K562 (cell line): ENCODE data around the gene PIKFYVE. TPM values are rescaled to one million over a fixed set of nuclear protein-coding genes. Genes with fewer than 3 reads are reported as not detected.

Source experiments
- CEBPB ChIP-seq: fragments of 450-650 bp; IDR thresholded peaks from 2 replicates; pipeline ENCODE4 v1.6.1; 2016; ENCODE audit warnings: missing genetic modification characterization, missing compliant biosample characterization
- CHD4 ChIP-seq: fragments of 200-600 bp; sonication (generic); IDR thresholded peaks from 3 replicates; pipeline ENCODE4 v1.6.1; 2012; ENCODE audit warnings: low read depth, mild to moderate bottlenecking, mixed read lengths, low read length, inconsistent platforms; ENCODE audit not compliant: insufficient read depth, insufficient replicate concordance, poor library complexity, severe bottlenecking
- FOXP1 ChIP-seq: sonication (generic); formaldehyde crosslinking; IDR thresholded peaks from 2 replicates; pipeline ENCODE4 v1.8.0; 2022; ENCODE audit warnings: mild to moderate bottlenecking, missing genetic modification reagents
- MAFK ChIP-seq: IDR thresholded peaks from 2 replicates; pipeline ENCODE4 v1.6.1; 2011; ENCODE audit warnings: low read length, improper control_type of control experiment
- NR1H2 ChIP-seq: sonication (generic); formaldehyde crosslinking; IDR thresholded peaks from 2 replicates; pipeline ENCODE4 v1.4.0; 2020; ENCODE audit warnings: mild to moderate bottlenecking, missing genetic modification reagents
- PHTF2 ChIP-seq: fragments of 250-450 bp; sonication (Bioruptor Pico); IDR thresholded peaks from 2 replicates; pipeline ENCODE4 v1.5.0; 2021; ENCODE audit warnings: mild to moderate bottlenecking
- PML ChIP-seq: IDR thresholded peaks from 2 replicates; pipeline ENCODE4 v1.6.1; 2012; ENCODE audit warnings: low read length, inconsistent platforms
- POLR2G ChIP-seq: fragments of 200-400 bp; formaldehyde crosslinking; IDR thresholded peaks from 2 replicates; pipeline ENCODE4 v1.6.1; 2017; ENCODE audit warnings: low read depth, mild to moderate bottlenecking, antibody characterized with exemption, low read length, moderate library complexity
- PTRF ChIP-seq: fragments of 450-650 bp; IDR thresholded peaks from 2 replicates; pipeline ENCODE4 v1.6.1; 2016; ENCODE audit warnings: mild to moderate bottlenecking, missing genetic modification characterization, missing compliant biosample characterization
- SMAD4 ChIP-seq: fragments of 250-450 bp; sonication (Bioruptor Pico); conservative IDR thresholded peaks from 2 replicates; pipeline ENCODE4 v1.8.0; 2021; ENCODE audit warnings: inconsistent platforms, mild to moderate bottlenecking, moderate library complexity
- SRSF7 ChIP-seq: fragments of 200-400 bp; formaldehyde crosslinking; optimal IDR thresholded peaks from 2 replicates; pipeline ENCODE3; 2017; ENCODE audit warnings: mild to moderate bottlenecking, low read depth, low read length
- SRSF9 ChIP-seq: fragments of 200-400 bp; formaldehyde crosslinking; IDR thresholded peaks from 2 replicates; pipeline ENCODE4 v1.6.1; 2017; ENCODE audit warnings: low read depth, low read length, borderline replicate concordance
- SUPT5H ChIP-seq: fragments of 450-650 bp; IDR thresholded peaks from 2 replicates; pipeline ENCODE4 v1.6.1; 2016
- XRCC5 ChIP-seq: fragments of 200-400 bp; formaldehyde crosslinking; IDR thresholded peaks from 2 replicates; pipeline ENCODE4 v1.6.1; 2017; ENCODE audit warnings: low read depth, mild to moderate bottlenecking, low read length
- ZNF174 ChIP-seq: fragments of 250-450 bp; sonication (Bioruptor Pico); IDR thresholded peaks from 2 replicates; pipeline ENCODE4 v1.4.0; 2020; ENCODE audit warnings: mild to moderate bottlenecking
- ZNF3 ChIP-seq: fragments of 250-450 bp; sonication (Bioruptor Pico); IDR thresholded peaks from 2 replicates; pipeline ENCODE4 v1.5.0; 2021; ENCODE audit warnings: mild to moderate bottlenecking, moderate library complexity
- ZNF354B ChIP-seq: fragments of 250-450 bp; sonication (Bioruptor Pico); IDR thresholded peaks from 2 replicates; pipeline ENCODE4 v1.4.0; 2020
- ZNF408 ChIP-seq: fragments of 250-450 bp; sonication (Bioruptor Pico); IDR thresholded peaks from 2 replicates; pipeline ENCODE4 v1.4.0; 2020; ENCODE audit warnings: low read depth, mild to moderate bottlenecking, moderate library complexity
- ZNF589 ChIP-seq: fragments of 200-800 bp; sonication (Bioruptor generic); IDR thresholded peaks from 2 replicates; pipeline ENCODE4 v1.6.1; 2016; ENCODE audit warnings: low read depth, missing genetic modification characterization, missing compliant biosample characterization
- polyA plus RNA-seq, 8 experiments: library from polyadenylated mRNA; depleted of rRNA in 4 of 8; stranded (reverse) in 5 of 8; unstranded in 3 of 8; fragments of >200 nt; fragmentation: Nextera tagmentation in 2 of 8; fragmentation: Illumina TruSeq in 1 of 8; extraction: Ambion mirVana in 2 of 8; extraction: Trizol in 1 of 8; gene quantifications; 2 replicates each; pipeline versions ENCODE4 v1.2.1 to v1.2.3, GENCODE V29; 2011 to 2014; ENCODE audit warnings: inconsistent platforms in 1 of 8, missing spikeins in 1 of 8
- total RNA-seq, 7 experiments: library from RNA; depleted of rRNA in 6 of 7; stranded (reverse); fragments of >200 nt in 6 of 7; fragmentation: Illumina TruSeq in 2 of 7; extraction: Trizol in 2 of 7; gene quantifications; 2 replicates each; pipeline versions ENCODE4 v1.2.1 to v1.2.3, GENCODE V29; 2011 to 2021; ENCODE audit warnings: low replicate concordance in 1 of 7
- TF ChIP-seq, protein P1 (sequence below): fragments of 450-650 bp; conservative IDR thresholded peaks from 2 replicates; pipeline ENCODE4 v1.6.1; 2016; ENCODE audit warnings: missing genetic modification characterization, low read depth, mild to moderate bottlenecking, control low read depth, missing compliant biosample characterization
- TF ChIP-seq, protein P2 (sequence below): fragments of 200-400 bp; formaldehyde crosslinking; IDR thresholded peaks from 2 replicates; pipeline ENCODE4 v1.6.1; 2017; ENCODE audit warnings: mild to moderate bottlenecking, low read depth, low read length, moderate library complexity
- TF ChIP-seq, protein P3 (sequence below): fragments of 250-450 bp; sonication (Bioruptor Pico); IDR thresholded peaks from 2 replicates; pipeline ENCODE4 v1.8.0; 2022; ENCODE audit warnings: inconsistent platforms

The PIKFYVE gene
- total and polyA plus RNA-seq, 9 of the 15 experiments (the other 6 are each of a cell fraction or from before 2014, with no cell fraction given), result 3.6 to 25.6 (median 16.7) TPM

DNA sequence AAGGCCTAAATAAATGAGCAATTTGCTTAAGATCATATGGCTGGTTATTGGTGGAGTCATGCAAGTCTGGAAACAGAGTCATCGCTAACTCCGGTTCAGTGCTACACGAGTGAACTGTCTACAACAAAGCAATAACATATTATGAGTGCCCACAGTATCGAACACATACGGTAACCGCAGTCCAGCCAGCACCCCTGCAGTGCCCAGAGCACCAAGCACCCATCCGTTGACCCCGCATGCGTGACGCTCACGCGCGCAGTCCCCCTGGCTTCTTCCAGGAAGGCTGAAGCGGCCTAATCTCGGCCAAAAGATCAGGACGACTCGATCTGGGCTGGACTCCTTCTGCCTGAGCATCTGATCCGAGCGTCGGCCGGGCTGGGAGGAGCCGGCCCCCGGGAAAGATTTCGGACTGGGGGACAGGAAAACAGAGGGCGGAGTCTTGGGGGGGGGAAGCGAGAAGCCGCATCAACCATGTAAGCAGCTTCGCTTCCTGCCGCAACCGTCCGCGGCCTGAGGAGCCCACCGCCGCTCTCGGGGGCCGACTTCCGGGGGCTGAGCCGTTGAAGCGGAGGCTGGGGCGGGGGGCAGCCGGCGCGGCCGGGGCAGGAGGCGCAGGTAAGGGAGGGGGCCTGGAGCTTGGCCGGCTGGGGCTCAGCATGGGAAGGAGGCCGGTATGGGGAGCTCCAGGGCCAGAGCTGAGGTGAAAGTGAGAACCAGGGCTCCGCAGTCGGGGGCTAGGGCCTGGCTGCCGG is at the start of gene PIKFYVE (continued):
- TF ChIP-seq ZNF3 (CRISPR knock-in tag) (no peak), SRSF9 (no peak), SRSF7 (no peak), ZNF408 (CRISPR knock-in tag) (no peak), CEBPB (no peak), ZNF589 (CRISPR knock-in tag) (no peak), SUPT5H (peak; percentile 81), NR1H2 (no peak), MAFK (peak; percentile 25; the same call in 1 of the 2 replicates), SMAD4 (no peak), XRCC5 (peak; percentile 96), ZNF174 (CRISPR knock-in tag) (no peak), FOXP1 (CRISPR knock-in tag) (0 out of 2 replicates have a peak, but pooled peaks have one; percentile 59), CHD4 (no peak), POLR2G (peak; percentile 90), PHTF2 (CRISPR knock-in tag) (no peak), PTRF (tag) (no peak), PML (peak; percentile 52), ZNF354B (CRISPR knock-in tag) (no peak)
- TF ChIP-seq, protein P1, sequence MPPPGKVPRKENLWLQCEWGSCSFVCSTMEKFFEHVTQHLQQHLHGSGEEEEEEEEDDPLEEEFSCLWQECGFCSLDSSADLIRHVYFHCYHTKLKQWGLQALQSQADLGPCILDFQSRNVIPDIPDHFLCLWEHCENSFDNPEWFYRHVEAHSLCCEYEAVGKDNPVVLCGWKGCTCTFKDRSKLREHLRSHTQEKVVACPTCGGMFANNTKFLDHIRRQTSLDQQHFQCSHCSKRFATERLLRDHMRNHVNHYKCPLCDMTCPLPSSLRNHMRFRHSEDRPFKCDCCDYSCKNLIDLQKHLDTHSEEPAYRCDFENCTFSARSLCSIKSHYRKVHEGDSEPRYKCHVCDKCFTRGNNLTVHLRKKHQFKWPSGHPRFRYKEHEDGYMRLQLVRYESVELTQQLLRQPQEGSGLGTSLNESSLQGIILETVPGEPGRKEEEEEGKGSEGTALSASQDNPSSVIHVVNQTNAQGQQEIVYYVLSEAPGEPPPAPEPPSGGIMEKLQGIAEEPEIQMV, result no peak
- TF ChIP-seq, protein P2, sequence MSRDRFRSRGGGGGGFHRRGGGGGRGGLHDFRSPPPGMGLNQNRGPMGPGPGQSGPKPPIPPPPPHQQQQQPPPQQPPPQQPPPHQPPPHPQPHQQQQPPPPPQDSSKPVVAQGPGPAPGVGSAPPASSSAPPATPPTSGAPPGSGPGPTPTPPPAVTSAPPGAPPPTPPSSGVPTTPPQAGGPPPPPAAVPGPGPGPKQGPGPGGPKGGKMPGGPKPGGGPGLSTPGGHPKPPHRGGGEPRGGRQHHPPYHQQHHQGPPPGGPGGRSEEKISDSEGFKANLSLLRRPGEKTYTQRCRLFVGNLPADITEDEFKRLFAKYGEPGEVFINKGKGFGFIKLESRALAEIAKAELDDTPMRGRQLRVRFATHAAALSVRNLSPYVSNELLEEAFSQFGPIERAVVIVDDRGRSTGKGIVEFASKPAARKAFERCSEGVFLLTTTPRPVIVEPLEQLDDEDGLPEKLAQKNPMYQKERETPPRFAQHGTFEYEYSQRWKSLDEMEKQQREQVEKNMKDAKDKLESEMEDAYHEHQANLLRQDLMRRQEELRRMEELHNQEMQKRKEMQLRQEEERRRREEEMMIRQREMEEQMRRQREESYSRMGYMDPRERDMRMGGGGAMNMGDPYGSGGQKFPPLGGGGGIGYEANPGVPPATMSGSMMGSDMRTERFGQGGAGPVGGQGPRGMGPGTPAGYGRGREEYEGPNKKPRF, result no peak
- TF ChIP-seq, protein P3, sequence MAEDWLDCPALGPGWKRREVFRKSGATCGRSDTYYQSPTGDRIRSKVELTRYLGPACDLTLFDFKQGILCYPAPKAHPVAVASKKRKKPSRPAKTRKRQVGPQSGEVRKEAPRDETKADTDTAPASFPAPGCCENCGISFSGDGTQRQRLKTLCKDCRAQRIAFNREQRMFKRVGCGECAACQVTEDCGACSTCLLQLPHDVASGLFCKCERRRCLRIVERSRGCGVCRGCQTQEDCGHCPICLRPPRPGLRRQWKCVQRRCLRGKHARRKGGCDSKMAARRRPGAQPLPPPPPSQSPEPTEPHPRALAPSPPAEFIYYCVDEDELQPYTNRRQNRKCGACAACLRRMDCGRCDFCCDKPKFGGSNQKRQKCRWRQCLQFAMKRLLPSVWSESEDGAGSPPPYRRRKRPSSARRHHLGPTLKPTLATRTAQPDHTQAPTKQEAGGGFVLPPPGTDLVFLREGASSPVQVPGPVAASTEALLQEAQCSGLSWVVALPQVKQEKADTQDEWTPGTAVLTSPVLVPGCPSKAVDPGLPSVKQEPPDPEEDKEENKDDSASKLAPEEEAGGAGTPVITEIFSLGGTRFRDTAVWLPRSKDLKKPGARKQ (CRISPR knock-in tag), result no peak
